Ovary (tissue), 9 donors: Measurements from ENCODE around the gene BCL7A. TPM values are rescaled to one million over a fixed set of nuclear protein-coding genes. Genes with fewer than 3 reads are reported as not detected.

Experiments used
- DNase-seq, 5 donors: peaks; one replicate each; pipeline ENCODE4 v3.0.0-alpha.2; 2019 to 2020
- H3K27ac ChIP-seq, 2 donors: fragments of 200-600 bp; one replicate each; pipeline versions ENCODE4 v1.5.1 to v1.8.0; 2019 to 2022
- H3K27me3 ChIP-seq: fragments of 200-600 bp; one replicate; pipeline ENCODE4 v1.8.0; 2022
- H3K36me3 ChIP-seq: fragments of 200-600 bp; sonication (generic); one replicate; pipeline ENCODE4 v1.5.1; 2019
- H3K4me1 ChIP-seq: one replicate; pipeline ENCODE4 v1.8.1; 2013; ENCODE audit warnings: mild to moderate bottlenecking, moderate library complexity; ENCODE audit not compliant: insufficient read depth
- H3K4me3 ChIP-seq: fragments of 200-600 bp; sonication (generic); one replicate; pipeline ENCODE4 v1.5.1; 2017
- H3K9me3 ChIP-seq, 2 donors: fragments of 200-600 bp in 1 of 2; sonication (generic) in 1 of 2; one replicate each; pipeline versions ENCODE4 v1.5.1 to v1.8.1; 2013 to 2019; ENCODE audit warnings: mild to moderate bottlenecking in 1 of 2, moderate library complexity in 1 of 2
- EP300 ChIP-seq: sonication (generic); formaldehyde crosslinking; IDR thresholded peaks from one replicate; pipeline ENCODE4 v1.6.1; 2017; ENCODE audit warnings: antibody characterized with exemption
- POLR2A ChIP-seq: fragments of 450-650 bp; IDR thresholded peaks from one replicate; pipeline ENCODE4 v1.6.1; 2017; ENCODE audit warnings: antibody characterized with exemption, mild to moderate bottlenecking, moderate library complexity
- WGBS, 3 donors: extraction: QIAGEN DNeasy Blood & Tissue Kit in 1 of 3; methylation state at CpG; one replicate each; pipeline versions ENCODE4 v1.1.5 to v1.1.7; 2013 to 2017; 5-methylcytosine and 5-hydroxymethylcytosine counted together
- intact Hi-C, 4 donors: fragments of 100-400 bp; cut with DNase I; formaldehyde crosslinking; loops; one replicate each; pipeline versions ENCODE4 v1.11.0 to v1.15.1; 2022 to 2023
- polyA plus RNA-seq, 2 donors: library from polyadenylated mRNA; stranded (reverse); fragments of 200-250 nt in 1 of 2; fragments of 350-450 nt in 1 of 2; fragmentation: Illumina TruSeq in 1 of 2; extraction: RNeasy Lipid Tissue Mini Kit (QIAGEN cat#74804) in 1 of 2; gene quantifications; one replicate each; pipeline ENCODE4 v1.2.3, GENCODE V29; 2013 to 2014
- total RNA-seq, 7 donors: library from RNA; depleted of rRNA in 2 of 7; stranded (reverse); fragments of >200 nt in 2 of 7; fragmentation: NEBNext Ultra II Directional in 3 of 7; extraction: Animal tissue kit (Norgen Biotek cat#: 25700) in 3 of 7; gene quantifications; one replicate each; pipeline versions ENCODE4 v1.1.0 to v1.2.4, GENCODE V29; 2016 to 2023
- TF ChIP-seq, protein P1 (sequence below), 3 donors: fragments of 450-650 bp in 2 of 3; fragments of 200-600 bp in 1 of 3; IDR thresholded peaks; one replicate each; pipeline versions ENCODE4 v1.5.1 to v1.8.0; 2016 to 2022; ENCODE audit warnings: antibody characterized with exemption in 3 of 3, mild to moderate bottlenecking in 1 of 3
- donor health status: DM: no; HTN: no; CAD: no; lungs with moderate emphysema.
- donor health status: DM: no; HTN: no; CAD: no.
- donor health status: Bipolar disorder and iron deficiency.
- donor health status: DM: yes; HTN: yes; CAD: no.
- donor health status: DM: no; HTN: no; CAD: no.
- donor health status: DM: yes; HTN: yes; CAD: no.

BCL7A gene
- total and polyA plus RNA-seq, 9 donors = 4.4 to 9.1 (median 6.4) TPM

DNA sequence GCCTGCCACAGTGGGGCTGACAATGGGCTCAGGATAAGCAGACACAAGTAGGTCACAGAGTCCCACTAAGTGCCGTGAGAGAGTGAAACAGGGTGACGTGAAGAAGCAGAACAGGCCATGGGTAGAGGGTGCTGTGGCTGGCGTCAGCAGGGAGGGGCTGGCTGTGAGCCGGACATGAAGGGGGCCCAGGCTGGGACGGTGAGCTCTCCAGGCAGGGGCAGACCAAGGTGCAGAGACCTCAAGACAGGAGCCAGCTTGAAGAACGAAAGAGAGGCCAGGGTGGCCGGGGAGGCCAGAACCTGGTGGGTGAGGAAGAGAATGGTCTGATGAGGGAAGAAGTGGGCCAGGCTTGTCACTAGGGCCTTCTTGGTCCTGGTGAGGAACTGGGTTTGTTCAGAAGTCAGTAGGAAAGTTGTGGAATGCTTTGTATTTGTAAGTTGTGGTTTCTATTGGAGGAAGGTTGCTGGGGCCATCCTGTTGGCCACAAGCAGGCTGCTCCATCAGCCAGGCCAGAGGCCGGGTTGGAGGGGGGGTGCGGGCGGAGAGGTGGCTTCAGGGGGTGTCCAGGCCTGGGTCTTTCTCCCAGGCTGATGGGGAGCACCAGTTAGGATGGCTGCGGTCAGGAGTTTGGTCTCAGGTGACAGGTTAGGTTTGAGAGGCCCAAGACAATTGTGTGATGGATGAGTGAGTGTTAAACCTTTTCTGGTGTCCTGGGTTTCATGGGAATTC, 35.5 kb downstream of the BCL7A start:
- DNase-seq = no peak
- no peaks in the 10 kb centered on the region for H3K9me3 ChIP-seq
- H3K27me3 ChIP-seq = no peaks in the 10 kb centered on the region
- WGBS, 3 donors = 80 to 84% (median 82%) methylated on average over 11 of the region's 11 CpGs
- intact Hi-C loops = loop anchor here in 1 of 4 donors (5.0 kb wide), 1 partner anchor 65 kb away; no protein-coding TSS in a partner anchor
- H3K4me3 ChIP-seq = no peak overlapping the region
- H3K27ac ChIP-seq = no peak overlapping the region
- TF ChIP-seq EP300 (no peak), POLR2A (no peak)
- TF ChIP-seq, protein P1, sequence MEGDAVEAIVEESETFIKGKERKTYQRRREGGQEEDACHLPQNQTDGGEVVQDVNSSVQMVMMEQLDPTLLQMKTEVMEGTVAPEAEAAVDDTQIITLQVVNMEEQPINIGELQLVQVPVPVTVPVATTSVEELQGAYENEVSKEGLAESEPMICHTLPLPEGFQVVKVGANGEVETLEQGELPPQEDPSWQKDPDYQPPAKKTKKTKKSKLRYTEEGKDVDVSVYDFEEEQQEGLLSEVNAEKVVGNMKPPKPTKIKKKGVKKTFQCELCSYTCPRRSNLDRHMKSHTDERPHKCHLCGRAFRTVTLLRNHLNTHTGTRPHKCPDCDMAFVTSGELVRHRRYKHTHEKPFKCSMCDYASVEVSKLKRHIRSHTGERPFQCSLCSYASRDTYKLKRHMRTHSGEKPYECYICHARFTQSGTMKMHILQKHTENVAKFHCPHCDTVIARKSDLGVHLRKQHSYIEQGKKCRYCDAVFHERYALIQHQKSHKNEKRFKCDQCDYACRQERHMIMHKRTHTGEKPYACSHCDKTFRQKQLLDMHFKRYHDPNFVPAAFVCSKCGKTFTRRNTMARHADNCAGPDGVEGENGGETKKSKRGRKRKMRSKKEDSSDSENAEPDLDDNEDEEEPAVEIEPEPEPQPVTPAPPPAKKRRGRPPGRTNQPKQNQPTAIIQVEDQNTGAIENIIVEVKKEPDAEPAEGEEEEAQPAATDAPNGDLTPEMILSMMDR (IDR thresholded peaks at IDR 0.05) = no peak
- no peaks in the 10 kb centered on the region for H3K36me3 ChIP-seq
- H3K4me1 ChIP-seq = peaks cover 12% of the 10 kb centered on the region

DNA sequence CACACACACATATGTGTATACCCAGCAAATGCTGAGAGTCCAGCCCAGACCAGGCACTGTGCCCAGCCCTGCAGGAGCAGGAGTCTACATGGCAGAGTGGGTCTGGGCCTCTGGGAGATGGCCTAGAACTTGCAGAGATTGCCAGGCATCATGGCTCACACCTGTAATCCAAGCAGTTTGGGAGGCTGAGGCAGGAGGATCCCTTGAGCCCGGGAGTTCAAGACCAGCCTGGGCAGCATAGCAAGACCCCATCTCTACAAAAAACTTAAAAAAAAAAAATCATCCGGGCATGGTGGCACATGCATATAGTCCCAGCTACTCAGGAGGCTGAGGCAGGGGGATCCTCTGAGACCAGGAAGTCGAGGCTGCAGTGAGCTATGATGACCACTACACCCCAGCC, 36.1 kb downstream of the BCL7A start:
- Histone ChIP-seq H3K36me3 (no peaks in the 10 kb centered on the region), H3K27ac (no peak overlapping the region), H3K9me3 (no peaks in the 10 kb centered on the region), H3K27me3 (no peaks in the 10 kb centered on the region), H3K4me3 (no peak overlapping the region), H3K4me1 (peaks cover 18% of the 10 kb centered on the region)
- TF ChIP-seq, protein P1 (IDR thresholded peaks at IDR 0.05) = no peak
- TF ChIP-seq EP300 = no peak
- TF ChIP-seq POLR2A = no peak
- intact Hi-C loops = loop anchor here in 1 of 4 donors (5.0 kb wide), 1 partner anchor 65 kb away; no protein-coding TSS in a partner anchor
- DNase-seq = no peak
- WGBS, 3 donors = 94 to 99% (median 94%) methylated on average over 3 of the region's 3 CpGs

DNA sequence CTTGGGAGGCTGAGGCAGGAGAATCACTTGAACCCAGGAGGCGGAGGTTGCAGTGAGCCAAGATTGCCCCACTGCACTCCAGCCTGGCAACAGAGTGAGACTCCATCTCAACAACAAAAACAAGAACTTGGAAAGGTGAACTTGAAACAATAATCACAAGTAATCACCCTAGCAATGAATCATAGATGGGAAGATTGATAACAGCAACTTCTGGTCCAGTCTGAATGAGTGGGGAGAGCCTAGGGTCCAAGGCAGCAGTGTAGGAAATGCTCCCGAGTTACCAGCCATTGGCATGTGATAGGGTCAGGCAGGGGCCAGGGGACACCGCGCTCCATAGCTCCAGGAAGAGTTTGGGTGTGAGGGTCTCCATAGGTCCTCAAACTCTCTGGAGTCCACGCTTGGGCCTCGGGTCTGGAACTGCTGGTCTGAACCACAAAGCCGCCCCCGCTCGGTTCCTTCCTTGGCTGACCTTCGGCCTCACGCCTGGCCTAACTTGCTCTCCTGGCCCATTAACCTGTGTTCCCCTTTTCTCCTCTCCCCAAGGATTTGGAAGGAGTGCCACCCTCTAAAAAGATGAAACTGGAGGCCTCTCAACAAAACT, 37.0 kb downstream of the BCL7A start:
- H3K9me3 ChIP-seq = no peaks in the 10 kb centered on the region
- intact Hi-C loops = loop anchor here in 1 of 4 donors (5.0 kb wide), 1 partner anchor 64 kb away; no protein-coding TSS in a partner anchor
- TF ChIP-seq, protein P1 (IDR thresholded peaks at IDR 0.05) = no peak
- no peak overlapping the region for H3K4me3 ChIP-seq
- H3K27me3 ChIP-seq = no peaks in the 10 kb centered on the region
- 93 to 95% (median 95%) methylated on average over 11 of the region's 11 CpGs for WGBS, 3 donors
- H3K27ac ChIP-seq = no peak overlapping the region
- peaks cover 22% of the 10 kb centered on the region for H3K4me1 ChIP-seq
- no peaks in the 10 kb centered on the region for H3K36me3 ChIP-seq
- DNase-seq = no peak

DNA sequence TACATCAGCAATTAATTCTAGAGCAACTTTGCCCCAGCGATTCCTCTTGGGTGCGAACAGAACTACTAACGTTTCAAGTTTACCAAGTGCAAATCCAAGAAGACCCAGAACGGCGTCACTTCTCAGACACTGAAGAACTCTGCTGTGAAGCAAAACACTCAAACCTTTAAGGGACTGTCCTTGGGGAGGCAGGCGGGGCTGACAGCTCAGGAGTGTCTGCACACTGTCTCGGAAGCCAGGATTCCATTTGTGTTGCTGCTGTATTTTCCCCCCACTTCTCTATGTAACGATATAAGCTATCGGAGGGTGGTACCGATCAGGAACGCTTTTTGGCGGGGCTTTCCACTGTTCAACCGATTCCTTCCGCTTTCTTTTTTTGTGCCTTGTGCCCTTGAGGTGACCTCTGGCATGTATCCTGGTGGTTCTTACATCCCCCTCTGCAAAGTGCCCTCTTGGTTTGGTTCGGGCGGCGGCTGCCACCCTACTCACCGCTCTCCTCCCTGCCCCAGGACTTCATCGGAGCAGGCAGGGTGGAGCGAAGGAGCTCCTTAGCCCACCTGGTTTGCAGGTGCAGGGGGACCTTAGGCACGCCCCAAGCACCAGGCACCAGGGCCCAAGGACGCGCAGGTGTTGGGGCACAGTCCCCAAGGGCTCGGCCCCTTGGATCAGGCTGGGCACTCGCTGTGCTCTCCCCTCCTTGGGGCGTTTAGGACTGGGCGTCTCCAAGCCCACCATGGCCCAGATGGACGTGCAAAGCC, 37.7 kb downstream of the BCL7A start:
- DNase-seq = peak in 1 of 5 donors; percentile 40
- TF ChIP-seq POLR2A (no peak), EP300 (no peak)
- TF ChIP-seq, protein P1 (IDR thresholded peaks at IDR 0.05) = no peak
- Histone ChIP-seq H3K27me3 (no peaks in the 10 kb centered on the region), H3K9me3 (no peaks in the 10 kb centered on the region), H3K4me3 (no peak overlapping the region), H3K36me3 (no peaks in the 10 kb centered on the region), H3K4me1 (peaks cover 26% of the 10 kb centered on the region), H3K27ac (peak overlapping the region; percentile 34 to 92)
- intact Hi-C loops = loop anchor here in 1 of 4 donors (5.0 kb wide), 1 partner anchor 63 kb away; no protein-coding TSS in a partner anchor
- WGBS, 3 donors = 86 to 87% (median 87%) methylated on average over 28 of the region's 28 CpGs
